MM.1S (cell line): ENCODE data around the gene ZNF93.
"Not testable (repeated sequence)": the region's sequence is repeated elsewhere in the genome, so short reads cannot be mapped to it uniquely, and the experiment has no call there.

Experiments used
- CTCF ChIP-seq: fragments of 300-600 bp; sonication (generic); IDR thresholded peaks from 2 replicates; pipeline ENCODE4 v1.5.1; 2016; ENCODE audit warnings: antibody characterized with exemption, low read length, mixed read lengths
- EZH2 ChIP-seq: fragments of 300-600 bp; sonication (generic); optimal IDR thresholded peaks from 2 replicates; pipeline ENCODE3; 2017; ENCODE audit warnings: low read depth, mild to moderate bottlenecking, antibody characterized with exemption, low read length, mixed read lengths
- EZH2phosphoT487 ChIP-seq: fragments of 300-600 bp; sonication (generic); IDR thresholded peaks from 2 replicates; pipeline ENCODE4 v1.6.1; 2018; ENCODE audit warnings: antibody characterized with exemption, low read length

- not testable (repeated sequence) for TF ChIP-seq CTCF, EZH2, EZH2phosphoT487
Measured at GRCh38 chr19:19851740-19852139, 49.0 kb upstream of the ZNF93 start.
